GM23338 (cell line): ENCODE measurements around the gene LRMDA. TPM values are rescaled to one million over a fixed set of nuclear protein-coding genes. Genes with fewer than 3 reads are reported as not detected.

Experiments used
- ATAC-seq: fragments of 200-7000 bp; cut with Tn5 transposase; 3 replicates; pipeline ENCODE4 v1.9.1; 2020
- DNase-seq: peaks from one replicate; pipeline ENCODE4 v3.0.0-alpha.2; 2015; ENCODE audit warnings: low spot score
- H2AFZ ChIP-seq: fragments of 200-600 bp; sonication (generic); 2 replicates; pipeline ENCODE4 v1.8.0; 2016; ENCODE audit warnings: antibody characterized with exemption, mild to moderate bottlenecking, moderate library complexity
- H3F3A ChIP-seq: fragments of 200-600 bp; sonication (generic); replicated peaks from 2 replicates; pipeline ENCODE4 v1.8.0; 2017; ENCODE audit warnings: antibody characterized with exemption, mixed run types, low read depth
- H3K27ac ChIP-seq: fragments of 200-600 bp; sonication (generic); 2 replicates; pipeline ENCODE4 v1.6.1; 2016; ENCODE audit warnings: low read depth
- H3K27me3 ChIP-seq: fragments of 200-600 bp; sonication (generic); 2 replicates; pipeline ENCODE4 v1.8.0; 2016; ENCODE audit warnings: mild to moderate bottlenecking, mixed run types, moderate library complexity; ENCODE audit not compliant: insufficient read depth
- H3K36me3 ChIP-seq: fragments of 200-600 bp; sonication (generic); 2 replicates; pipeline ENCODE4 v1.8.0; 2016; ENCODE audit warnings: mild to moderate bottlenecking; ENCODE audit not compliant: insufficient read depth
- H3K4me1 ChIP-seq: fragments of 200-600 bp; sonication (generic); 2 replicates; pipeline ENCODE4 v1.8.0; 2016; ENCODE audit warnings: mild to moderate bottlenecking, moderate library complexity; ENCODE audit not compliant: insufficient read depth
- H3K4me2 ChIP-seq: fragments of 200-600 bp; sonication (generic); 2 replicates; pipeline ENCODE4 v1.7.1; 2017; ENCODE audit warnings: mixed run types
- H3K4me3 ChIP-seq: fragments of 200-600 bp; sonication (generic); 2 replicates; pipeline ENCODE4 v1.6.1; 2016; ENCODE audit warnings: mixed run types
- H3K79me2 ChIP-seq: fragments of 200-600 bp; sonication (generic); replicated peaks from 2 replicates; pipeline ENCODE4 v1.8.0; 2017; ENCODE audit warnings: mild to moderate bottlenecking; ENCODE audit not compliant: insufficient read depth
- H3K9me2 ChIP-seq: fragments of 200-600 bp; sonication (generic); 2 replicates; pipeline ENCODE4 v1.8.0; 2017; ENCODE audit not compliant: insufficient read depth
- H4K20me1 ChIP-seq: fragments of 200-600 bp; sonication (generic); replicated peaks from 2 replicates; pipeline ENCODE4 v1.8.0; 2017; ENCODE audit warnings: mild to moderate bottlenecking; ENCODE audit not compliant: insufficient read depth
- H3K27ac Mint-ChIP-seq: 2 replicates; pipeline ENCODE4 v1.8.0; 2020; ENCODE audit warnings: inconsistent platforms, mild to moderate bottlenecking, moderate library complexity, mixed read lengths
- H3K27me3 Mint-ChIP-seq: 3 replicates; pipeline ENCODE4 v1.8.0; 2022; ENCODE audit warnings: low read depth, mild to moderate bottlenecking, moderate library complexity, mixed read lengths, inconsistent platforms; ENCODE audit not compliant: insufficient read depth, poor library complexity
- H3K36me3 Mint-ChIP-seq: 3 replicates; pipeline ENCODE4 v1.8.0; 2021; ENCODE audit warnings: low read depth, mild to moderate bottlenecking, inconsistent platforms, moderate library complexity, mixed read lengths
- H3K4me1 Mint-ChIP-seq: 3 replicates; pipeline ENCODE4 v1.8.0; 2020; ENCODE audit warnings: mild to moderate bottlenecking, inconsistent platforms, mixed read lengths
- H3K4me3 Mint-ChIP-seq: 3 replicates; pipeline ENCODE4 v1.8.0; 2021; ENCODE audit warnings: moderate library complexity, mild to moderate bottlenecking, inconsistent platforms, mixed read lengths
- H3K9me3 Mint-ChIP-seq: 3 replicates; pipeline ENCODE4 v1.8.0; 2020; ENCODE audit warnings: moderate library complexity, mild to moderate bottlenecking, inconsistent platforms, mixed read lengths
- CREB1 ChIP-seq: fragments of 250-450 bp; sonication (Bioruptor Pico); IDR thresholded peaks from 2 replicates; pipeline ENCODE4 v1.5.0; 2020; ENCODE audit warnings: low read depth, mild to moderate bottlenecking, moderate library complexity
- CTCF ChIP-seq, 2 experiments: fragments of 200-600 bp in 1 of 2; sonication (generic) in 1 of 2; conservative IDR thresholded peaks; 2 replicates each; pipeline versions ENCODE4 v1.5.1 to v1.6.1; 2016 to 2017; ENCODE audit warnings: antibody characterized with exemption in 2 of 2, low read depth in 2 of 2, mild to moderate bottlenecking in 2 of 2, moderate library complexity in 1 of 2
- ETS1 ChIP-seq: IDR thresholded peaks from 2 replicates; pipeline ENCODE4 v1.6.1; 2016; ENCODE audit warnings: antibody characterized with exemption
- EZH2 ChIP-seq: fragments of 200-600 bp; sonication (generic); IDR thresholded peaks from one replicate; pipeline ENCODE4 v1.8.0; 2017; ENCODE audit warnings: antibody characterized with exemption, mild to moderate bottlenecking, low read depth; ENCODE audit not compliant: unreplicated experiment
- EZH2phosphoT487 ChIP-seq: fragments of 200-600 bp; sonication (generic); IDR thresholded peaks from one replicate; pipeline ENCODE4 v1.8.1; 2018; ENCODE audit warnings: antibody characterized with exemption; ENCODE audit not compliant: unreplicated experiment
- JUNB ChIP-seq: IDR thresholded peaks from one replicate; pipeline ENCODE4 v1.6.1; 2016; ENCODE audit warnings: antibody characterized with exemption; ENCODE audit not compliant: unreplicated experiment
- NANOG ChIP-seq: IDR thresholded peaks from 2 replicates; pipeline ENCODE4 v1.6.1; 2016; ENCODE audit warnings: antibody characterized with exemption, borderline replicate concordance
- POLR2AphosphoS5 ChIP-seq: IDR thresholded peaks from 2 replicates; pipeline ENCODE4 v1.6.1; 2016; ENCODE audit warnings: antibody characterized with exemption, low read depth
- REST ChIP-seq: IDR thresholded peaks from one replicate; pipeline ENCODE4 v1.6.1; 2018; ENCODE audit warnings: antibody characterized with exemption; ENCODE audit not compliant: unreplicated experiment
- STAT1 ChIP-seq: IDR thresholded peaks from one replicate; pipeline ENCODE4 v1.6.1; 2016; ENCODE audit warnings: antibody characterized with exemption; ENCODE audit not compliant: unreplicated experiment
- ZNF114 ChIP-seq: fragments of 250-450 bp; sonication (Bioruptor Pico); IDR thresholded peaks from 2 replicates; pipeline ENCODE4 v1.5.0; 2020; ENCODE audit warnings: mild to moderate bottlenecking, moderate library complexity
- ZNF331 ChIP-seq: fragments of 250-450 bp; sonication (Bioruptor Pico); IDR thresholded peaks from 2 replicates; pipeline ENCODE4 v1.5.0; 2020; ENCODE audit warnings: low read depth, mild to moderate bottlenecking, moderate library complexity
- ZNF462 ChIP-seq: fragments of 250-450 bp; sonication (Bioruptor Pico); IDR thresholded peaks from 2 replicates; pipeline ENCODE4 v1.5.0; 2020; ENCODE audit warnings: mild to moderate bottlenecking, moderate library complexity
- polyA plus RNA-seq: library from polyadenylated mRNA; unstranded; fragments of >200 nt; fragmentation: Nextera tagmentation; extraction: Ambion mirVana; gene quantifications from 2 replicates; pipeline ENCODE4 v1.2.1, GENCODE V29; 2016
- total RNA-seq: library from RNA; depleted of rRNA; stranded (reverse); fragments of >200 nt; shearing (Covaris generic); gene quantifications from 2 replicates; pipeline ENCODE4 v1.2.3, GENCODE V29; 2014

The LRMDA gene
- total and polyA plus RNA-seq, 2 experiments from 2014 or later: 0.90 to 1.8 TPM

- ATAC-seq: no peak
- H3K36me3 Mint-ChIP-seq: peaks cover 17% of the 10 kb centered on the region
These were observed 649.0 kb downstream of the LRMDA start for GRCh38 chr10:76080451-76080850.

More at GRCh38 chr10:76080451-76080850, 649.0 kb downstream of the LRMDA start:
- H3K27me3 ChIP-seq: no peaks in the 10 kb centered on the region
- H3K4me2 ChIP-seq: no peak overlapping the region
- H3K9me2 ChIP-seq: peaks cover 12% of the 10 kb centered on the region
- Mint-ChIP-seq H3K4me1 (peaks cover 27% of the 10 kb centered on the region), H3K27me3 (peaks cover 8% of the 10 kb centered on the region), H3K9me3 (peaks cover 19% of the 10 kb centered on the region), H3K4me3 (no peak overlapping the region), H3K27ac (no peak overlapping the region)
- no peak for DNase-seq
- H3F3A ChIP-seq: no peaks in the 10 kb centered on the region; the same call in 1 of the 2 replicates
- TF ChIP-seq ZNF331 (CRISPR knock-in tag): no peak
- no peak for TF ChIP-seq EZH2phosphoT487
- no peak for TF ChIP-seq JUNB
- no peak for TF ChIP-seq ZNF462
- no peak for TF ChIP-seq POLR2AphosphoS5
- TF ChIP-seq CREB1 (CRISPR knock-in tag): no peak
- no peak for TF ChIP-seq STAT1
- no peak for TF ChIP-seq REST
- no peak for TF ChIP-seq CTCF (conservative IDR thresholded peaks at IDR 0.05; ENCODE audit: low read depth in 2 of 2)
- TF ChIP-seq ZNF114: no peak
- no peak for TF ChIP-seq EZH2
- TF ChIP-seq ETS1: no peak
- no peak for TF ChIP-seq NANOG
- H4K20me1 ChIP-seq: no peaks in the 10 kb centered on the region
- peaks cover 26% of the 10 kb centered on the region for H3K4me1 ChIP-seq
- H3K36me3 ChIP-seq: no peaks in the 10 kb centered on the region
- H3K79me2 ChIP-seq: no peaks in the 10 kb centered on the region
- no peak overlapping the region for H3K4me3 ChIP-seq
- no peak overlapping the region for H2AFZ ChIP-seq
- H3K27ac ChIP-seq: no peak overlapping the region
